KMS-11 (cell line): ENCODE results near the gene ADAMTS12.

Experiments
- H2AFZ ChIP-seq: fragments of 200-600 bp; sonication (generic); 2 replicates; pipeline ENCODE4 v1.6.1; 2016; ENCODE audit warnings: antibody characterized with exemption, mixed run types, low read depth
- H3K27ac ChIP-seq: fragments of 200-600 bp; sonication (generic); 2 replicates; pipeline ENCODE4 v1.6.1; 2016; ENCODE audit warnings: mild to moderate bottlenecking, mixed run types
- H3K27me3 ChIP-seq: fragments of 200-600 bp; sonication (generic); 2 replicates; pipeline ENCODE4 v1.6.1; 2017; ENCODE audit warnings: mild to moderate bottlenecking, low read depth, mixed run types, moderate library complexity; ENCODE audit not compliant: insufficient read depth
- H3K36me3 ChIP-seq: fragments of 200-600 bp; sonication (generic); 2 replicates; pipeline ENCODE4 v1.6.1; 2017; ENCODE audit warnings: mild to moderate bottlenecking, mixed run types; ENCODE audit not compliant: insufficient read depth
- H3K4me1 ChIP-seq: fragments of 200-600 bp; sonication (generic); 2 replicates; pipeline ENCODE4 v1.6.1; 2016; ENCODE audit warnings: mild to moderate bottlenecking, low read depth, mixed run types; ENCODE audit not compliant: poor library complexity, severe bottlenecking
- H3K4me2 ChIP-seq: fragments of 200-600 bp; sonication (generic); 2 replicates; pipeline ENCODE4 v1.7.0; 2016; ENCODE audit warnings: mild to moderate bottlenecking, mixed run types
- H3K4me3 ChIP-seq: fragments of 200-600 bp; sonication (generic); IDR thresholded peaks from 2 replicates; pipeline ENCODE4 v1.6.1; 2017; ENCODE audit warnings: low read depth, low read length, mixed read lengths; ENCODE audit not compliant: insufficient read depth
- H3K79me2 ChIP-seq: fragments of 200-600 bp; sonication (generic); 2 replicates; pipeline ENCODE4 v1.6.1; 2016; ENCODE audit warnings: low read depth, mixed run types; ENCODE audit not compliant: insufficient read depth
- H3K9ac ChIP-seq: fragments of 200-600 bp; sonication (generic); 2 replicates; pipeline ENCODE4 v1.6.1; 2016; ENCODE audit warnings: mild to moderate bottlenecking, mixed run types
- H4K20me1 ChIP-seq: fragments of 200-600 bp; sonication (generic); 2 replicates; pipeline ENCODE4 v1.6.1; 2016; ENCODE audit warnings: mild to moderate bottlenecking, mixed run types; ENCODE audit not compliant: insufficient read depth
- CTCF ChIP-seq: fragments of 200-600 bp; sonication (generic); conservative IDR thresholded peaks from 2 replicates; pipeline ENCODE4 v1.6.1; 2017; ENCODE audit warnings: low read depth, mild to moderate bottlenecking, antibody characterized with exemption, low read length, moderate library complexity, mixed read lengths

ADAMTS12 gene

GRCh38 chr5:33890131-33891032 is 1.4 kb downstream of the ADAMTS12 start:
- Histone ChIP-seq H3K79me2 (no peaks in the 10 kb centered on the region), H3K27me3 (no peaks in the 10 kb centered on the region), H3K9ac (no peak overlapping the region), H3K4me1 (no peaks in the 10 kb centered on the region), H3K36me3 (no peaks in the 10 kb centered on the region), H3K27ac (no peak overlapping the region), H4K20me1 (no peaks in the 10 kb centered on the region), H2AFZ (no peak overlapping the region), H3K4me2 (no peak overlapping the region), H3K4me3 (no peak overlapping the region)
- no peak for TF ChIP-seq CTCF

DNA sequence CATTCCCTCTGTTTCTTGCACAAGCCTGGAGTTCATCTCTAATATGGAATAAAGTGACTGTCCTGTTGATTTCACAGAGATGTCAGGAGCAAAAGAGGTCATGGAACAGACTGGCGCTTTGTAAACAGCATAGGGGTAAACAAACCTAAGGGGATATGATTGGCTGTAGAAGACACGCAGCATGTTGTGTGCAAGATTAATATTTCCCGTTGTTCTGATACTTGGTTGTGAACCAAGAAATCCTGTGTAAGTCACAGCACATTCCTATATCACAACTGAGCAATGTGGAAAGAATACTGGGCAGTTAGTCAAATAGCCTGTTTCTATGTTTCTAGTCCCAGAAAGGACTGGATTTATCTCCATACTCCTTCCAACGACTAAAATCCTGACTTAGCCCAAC is 3.2 kb downstream of the ADAMTS12 start:
- Histone ChIP-seq H3K27ac (no peak overlapping the region), H3K4me2 (no peak overlapping the region), H3K79me2 (no peaks in the 10 kb centered on the region), H3K27me3 (no peaks in the 10 kb centered on the region), H3K9ac (no peak overlapping the region), H4K20me1 (no peaks in the 10 kb centered on the region), H2AFZ (no peak overlapping the region), H3K4me1 (no peaks in the 10 kb centered on the region), H3K4me3 (no peak overlapping the region), H3K36me3 (no peaks in the 10 kb centered on the region)
- no peak for TF ChIP-seq CTCF

DNA sequence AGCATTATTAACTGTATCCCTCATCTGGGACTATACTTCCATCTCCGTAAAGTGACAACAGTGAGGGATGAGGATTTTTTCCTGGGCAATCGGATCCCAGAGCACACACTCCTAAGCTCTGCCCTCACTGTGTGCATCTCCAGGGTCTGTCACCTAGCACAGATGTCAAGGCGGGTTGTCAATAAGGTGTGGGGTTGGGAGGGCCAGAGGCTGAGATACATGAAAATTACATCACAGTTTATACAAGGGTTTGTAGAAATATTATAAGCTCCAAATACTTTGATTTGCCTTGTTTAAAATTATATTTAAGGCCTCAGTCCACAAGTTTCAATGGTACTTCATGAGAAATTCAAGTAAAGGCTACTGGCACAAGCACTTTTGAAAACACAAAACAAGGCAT is 4.5 kb downstream of the ADAMTS12 start:
- Histone ChIP-seq H3K4me3 (no peak overlapping the region), H2AFZ (no peak overlapping the region), H3K27me3 (no peaks in the 10 kb centered on the region), H3K4me1 (no peaks in the 10 kb centered on the region), H3K27ac (no peak overlapping the region), H3K4me2 (no peak overlapping the region), H4K20me1 (no peaks in the 10 kb centered on the region), H3K79me2 (no peaks in the 10 kb centered on the region), H3K36me3 (no peaks in the 10 kb centered on the region), H3K9ac (no peak overlapping the region)
- TF ChIP-seq CTCF = no peak

- no peak overlapping the region for H2AFZ ChIP-seq
- no peak overlapping the region for H3K4me3 ChIP-seq
- H3K4me2 ChIP-seq = no peak overlapping the region
- no peak for TF ChIP-seq CTCF
- H3K9ac ChIP-seq = no peak overlapping the region
- H3K79me2 ChIP-seq = no peaks in the 10 kb centered on the region
- H4K20me1 ChIP-seq = no peaks in the 10 kb centered on the region
- no peaks in the 10 kb centered on the region for H3K4me1 ChIP-seq
- H3K27ac ChIP-seq = no peak overlapping the region
- no peaks in the 10 kb centered on the region for H3K36me3 ChIP-seq
- no peaks in the 10 kb centered on the region for H3K27me3 ChIP-seq
Observed at GRCh38 chr5:33886283-33886682, 5.5 kb downstream of the ADAMTS12 start.
